ENCODE data around the gene PDS5B. TPM values are rescaled to one million over a fixed set of nuclear protein-coding genes. Genes with fewer than 3 reads are reported as not detected.

The PDS5B gene
- total and polyA plus RNA-seq, 2 experiments from 2014 or later = 43.9 to 46.5 TPM

GRCh38 chr13:32592082-32592481 is 5.8 kb downstream of the PDS5B start:
- H3K9me2 ChIP-seq (ENCODE audit: insufficient read depth) = no peaks in the 10 kb centered on the region
- H3K4me3 ChIP-seq = no peak overlapping the region
- H3K9me3 Mint-ChIP-seq = no peaks in the 10 kb centered on the region
- no peak overlapping the region for H3K27ac Mint-ChIP-seq
- H3K4me2 ChIP-seq = no peak overlapping the region
- H2AFZ ChIP-seq = no peak overlapping the region
- H4K20me1 ChIP-seq (replicated peaks; ENCODE audit: insufficient read depth) = peaks cover 52% of the 10 kb centered on the region
- H3K79me2 ChIP-seq (replicated peaks; ENCODE audit: insufficient read depth) = peaks cover 99% of the 10 kb centered on the region
- ATAC-seq (no peak), DNase-seq (ENCODE audit: low spot score) (no peak)
- peaks cover 29% of the 10 kb centered on the region for H3K4me1 ChIP-seq (ENCODE audit: insufficient read depth)
- H3K27me3 ChIP-seq (ENCODE audit: insufficient read depth) = no peaks in the 10 kb centered on the region
- no peaks in the 10 kb centered on the region for H3K36me3 Mint-ChIP-seq (ENCODE audit: low read depth)
- peaks cover 28% of the 10 kb centered on the region; the same call in 2 of the 3 replicates for H3K4me1 Mint-ChIP-seq
- peaks cover 5% of the 10 kb centered on the region for H3K27me3 Mint-ChIP-seq (ENCODE audit: insufficient read depth, low read depth, poor library complexity)
- H3K36me3 ChIP-seq (ENCODE audit: insufficient read depth) = no peaks in the 10 kb centered on the region
- H3K27ac ChIP-seq (ENCODE audit: low read depth) = no peak overlapping the region
- TF ChIP-seq, protein P1, sequence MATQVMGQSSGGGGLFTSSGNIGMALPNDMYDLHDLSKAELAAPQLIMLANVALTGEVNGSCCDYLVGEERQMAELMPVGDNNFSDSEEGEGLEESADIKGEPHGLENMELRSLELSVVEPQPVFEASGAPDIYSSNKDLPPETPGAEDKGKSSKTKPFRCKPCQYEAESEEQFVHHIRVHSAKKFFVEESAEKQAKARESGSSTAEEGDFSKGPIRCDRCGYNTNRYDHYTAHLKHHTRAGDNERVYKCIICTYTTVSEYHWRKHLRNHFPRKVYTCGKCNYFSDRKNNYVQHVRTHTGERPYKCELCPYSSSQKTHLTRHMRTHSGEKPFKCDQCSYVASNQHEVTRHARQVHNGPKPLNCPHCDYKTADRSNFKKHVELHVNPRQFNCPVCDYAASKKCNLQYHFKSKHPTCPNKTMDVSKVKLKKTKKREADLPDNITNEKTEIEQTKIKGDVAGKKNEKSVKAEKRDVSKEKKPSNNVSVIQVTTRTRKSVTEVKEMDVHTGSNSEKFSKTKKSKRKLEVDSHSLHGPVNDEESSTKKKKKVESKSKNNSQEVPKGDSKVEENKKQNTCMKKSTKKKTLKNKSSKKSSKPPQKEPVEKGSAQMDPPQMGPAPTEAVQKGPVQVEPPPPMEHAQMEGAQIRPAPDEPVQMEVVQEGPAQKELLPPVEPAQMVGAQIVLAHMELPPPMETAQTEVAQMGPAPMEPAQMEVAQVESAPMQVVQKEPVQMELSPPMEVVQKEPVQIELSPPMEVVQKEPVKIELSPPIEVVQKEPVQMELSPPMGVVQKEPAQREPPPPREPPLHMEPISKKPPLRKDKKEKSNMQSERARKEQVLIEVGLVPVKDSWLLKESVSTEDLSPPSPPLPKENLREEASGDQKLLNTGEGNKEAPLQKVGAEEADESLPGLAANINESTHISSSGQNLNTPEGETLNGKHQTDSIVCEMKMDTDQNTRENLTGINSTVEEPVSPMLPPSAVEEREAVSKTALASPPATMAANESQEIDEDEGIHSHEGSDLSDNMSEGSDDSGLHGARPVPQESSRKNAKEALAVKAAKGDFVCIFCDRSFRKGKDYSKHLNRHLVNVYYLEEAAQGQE (IDR thresholded peaks at IDR 0.05; ENCODE audit: unreplicated experiment) = no peak
- TF ChIP-seq ZNF331 (CRISPR knock-in tag; IDR thresholded peaks at IDR 0.05; ENCODE audit: low read depth) (no peak), CREB1 (CRISPR knock-in tag; IDR thresholded peaks at IDR 0.05; ENCODE audit: low read depth) (no peak), NANOG (IDR thresholded peaks at IDR 0.05; ENCODE audit: borderline replicate concordance) (no peak), CTCF (conservative IDR thresholded peaks at IDR 0.05; ENCODE audit: low read depth in 2 of 2) (no peak), EZH2 (IDR thresholded peaks at IDR 0.05; ENCODE audit: low read depth, unreplicated experiment) (no peak), POLR2AphosphoS5 (IDR thresholded peaks at IDR 0.05; ENCODE audit: low read depth) (no peak), ZNF114 (CRISPR knock-in tag; IDR thresholded peaks at IDR 0.05) (no peak), JUNB (IDR thresholded peaks at IDR 0.05; ENCODE audit: unreplicated experiment) (no peak)
- H3F3A ChIP-seq (replicated peaks; ENCODE audit: low read depth) = no peaks in the 10 kb centered on the region
- H3K4me3 Mint-ChIP-seq = no peak overlapping the region

DNA sequence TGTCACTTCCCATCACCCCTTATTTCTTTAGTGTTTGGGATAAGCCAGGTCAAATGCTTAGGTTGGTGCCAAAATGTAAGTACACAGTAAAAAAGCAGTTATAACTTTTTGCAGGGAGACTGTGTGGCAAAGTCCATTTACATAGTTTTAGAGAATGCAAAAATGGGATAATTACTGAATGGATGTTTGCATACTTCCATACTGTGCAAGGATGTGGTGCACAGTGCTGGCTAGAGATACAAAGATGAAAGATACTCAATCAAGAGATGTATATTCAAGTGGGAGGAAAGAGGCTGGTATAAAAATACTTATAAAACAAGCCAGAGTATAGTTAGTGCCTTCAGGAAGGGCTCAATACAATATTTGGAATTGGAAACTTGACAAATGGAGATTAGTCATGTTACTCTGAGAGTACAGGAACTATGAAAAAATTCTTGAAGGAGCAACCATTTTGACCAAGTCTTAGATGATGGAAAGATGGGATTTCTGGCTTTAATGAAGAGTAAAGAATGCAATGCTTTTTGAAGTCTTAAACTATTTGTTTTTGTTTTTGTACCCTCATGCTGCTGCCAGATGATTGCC is 8.0 kb downstream of the PDS5B start:
- no peaks in the 10 kb centered on the region for H3K36me3 ChIP-seq (ENCODE audit: insufficient read depth)
- no peak overlapping the region for H3K27ac ChIP-seq (ENCODE audit: low read depth)
- Mint-ChIP-seq H3K36me3 (ENCODE audit: low read depth) (no peaks in the 10 kb centered on the region), H3K27ac (no peak overlapping the region), H3K4me1 (peaks cover 15% of the 10 kb centered on the region; the same call in 2 of the 3 replicates), H3K9me3 (no peaks in the 10 kb centered on the region; the same call in 2 of the 3 replicates), H3K4me3 (no peak overlapping the region), H3K27me3 (ENCODE audit: insufficient read depth, low read depth, poor library complexity) (peaks cover 4% of the 10 kb centered on the region)
- H3K79me2 ChIP-seq (replicated peaks; ENCODE audit: insufficient read depth) = peaks cover 100% of the 10 kb centered on the region
- H3K27me3 ChIP-seq (ENCODE audit: insufficient read depth) = no peaks in the 10 kb centered on the region
- no peak overlapping the region for H3K4me3 ChIP-seq
- peaks cover 67% of the 10 kb centered on the region for H4K20me1 ChIP-seq (replicated peaks; ENCODE audit: insufficient read depth)
- peaks cover 14% of the 10 kb centered on the region for H3K4me1 ChIP-seq (ENCODE audit: insufficient read depth)
- H3F3A ChIP-seq (replicated peaks; ENCODE audit: low read depth) = no peaks in the 10 kb centered on the region
- no peak overlapping the region for H2AFZ ChIP-seq
- H3K9me2 ChIP-seq (ENCODE audit: insufficient read depth) = no peaks in the 10 kb centered on the region
- no peak overlapping the region for H3K4me2 ChIP-seq
- DNase-seq (ENCODE audit: low spot score) (no peak), ATAC-seq (no peak)
- no peak for TF ChIP-seq CTCF (conservative IDR thresholded peaks at IDR 0.05; ENCODE audit: low read depth in 2 of 2)
- TF ChIP-seq STAT1 (IDR thresholded peaks at IDR 0.05; ENCODE audit: unreplicated experiment) = no peak
- TF ChIP-seq, protein P1 (IDR thresholded peaks at IDR 0.05; ENCODE audit: unreplicated experiment) = no peak
- TF ChIP-seq EZH2phosphoT487 (IDR thresholded peaks at IDR 0.05; ENCODE audit: unreplicated experiment) = no peak
- TF ChIP-seq CREB1 (CRISPR knock-in tag; IDR thresholded peaks at IDR 0.05; ENCODE audit: low read depth) = no peak
- no peak for TF ChIP-seq NANOG (IDR thresholded peaks at IDR 0.05; ENCODE audit: borderline replicate concordance)
- TF ChIP-seq POLR2AphosphoS5 (IDR thresholded peaks at IDR 0.05; ENCODE audit: low read depth) = no peak
- no peak for TF ChIP-seq ZNF114 (CRISPR knock-in tag; IDR thresholded peaks at IDR 0.05)

Data from GM23338 (cell line).